Anterior cingulate cortex (tissue), 58 donors: ENCODE data around the gene CAMKK1.
A peak's percentile ranks its signal among the peaks of the same experiment; 100 is the strongest.

ENCODE experiments used
- DNase-seq, 58 donors: peaks; one replicate each; lab custom pipeline; 2025; lab: John Stamatoyannopoulos, UW

Gene CAMKK1

DNA sequence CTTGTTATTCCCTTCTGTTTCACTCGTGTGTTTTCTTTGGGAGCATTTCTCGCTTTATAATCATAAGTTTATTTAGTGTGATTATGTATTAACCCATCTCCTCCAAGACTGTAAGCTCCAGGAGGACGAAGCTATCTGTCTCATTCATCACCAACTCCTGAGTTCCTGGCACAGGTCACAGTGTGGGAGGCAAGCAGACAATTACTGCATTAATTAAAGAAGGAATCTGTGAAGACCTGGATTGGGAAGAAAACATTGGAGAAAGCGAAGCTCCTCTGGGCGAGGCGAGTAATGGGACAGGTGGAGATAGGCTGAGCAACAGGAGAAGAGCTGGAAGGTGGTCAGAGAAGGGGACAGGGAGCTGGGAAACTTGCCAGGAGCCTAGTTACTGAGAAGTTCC lies 7.8 kb upstream of the CAMKK1 start:
- no peak for DNase-seq

DNA sequence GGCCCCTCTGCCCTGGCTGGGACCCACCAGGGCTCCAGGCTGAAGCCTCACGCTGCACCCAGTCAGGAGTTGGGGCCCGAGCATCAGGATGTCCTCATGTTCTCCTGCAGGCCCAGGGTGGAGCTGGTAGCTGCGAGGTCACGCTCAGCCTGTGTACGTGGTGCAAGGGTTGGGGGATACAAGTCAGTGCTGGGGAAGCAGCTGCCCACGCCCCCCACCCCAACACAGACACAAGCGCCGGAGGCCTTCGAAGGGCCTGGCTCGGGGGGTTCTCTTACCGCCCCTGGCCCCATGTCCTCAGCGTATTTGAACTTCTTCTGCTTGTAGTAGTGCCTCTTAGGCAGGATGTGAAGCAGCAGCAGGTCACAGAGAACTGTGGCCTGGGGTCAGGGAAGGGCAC lies 4.9 kb upstream of the CAMKK1 start:
- DNase-seq = no peak

DNA sequence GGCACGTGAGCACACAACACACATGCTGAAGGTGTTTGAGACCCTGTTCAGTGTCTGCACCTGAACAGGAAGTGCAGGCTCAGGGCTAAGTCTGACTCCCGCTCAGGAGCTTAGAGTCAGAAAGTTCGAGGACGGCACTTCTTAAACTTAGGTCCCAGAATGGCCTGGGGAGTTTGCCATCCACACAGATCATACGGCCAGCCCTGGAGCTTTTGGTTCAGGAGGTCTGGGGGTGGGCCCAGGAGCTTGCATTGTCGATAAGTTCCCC lies 4.0 kb upstream of the CAMKK1 start:
- no peak for DNase-seq

DNA sequence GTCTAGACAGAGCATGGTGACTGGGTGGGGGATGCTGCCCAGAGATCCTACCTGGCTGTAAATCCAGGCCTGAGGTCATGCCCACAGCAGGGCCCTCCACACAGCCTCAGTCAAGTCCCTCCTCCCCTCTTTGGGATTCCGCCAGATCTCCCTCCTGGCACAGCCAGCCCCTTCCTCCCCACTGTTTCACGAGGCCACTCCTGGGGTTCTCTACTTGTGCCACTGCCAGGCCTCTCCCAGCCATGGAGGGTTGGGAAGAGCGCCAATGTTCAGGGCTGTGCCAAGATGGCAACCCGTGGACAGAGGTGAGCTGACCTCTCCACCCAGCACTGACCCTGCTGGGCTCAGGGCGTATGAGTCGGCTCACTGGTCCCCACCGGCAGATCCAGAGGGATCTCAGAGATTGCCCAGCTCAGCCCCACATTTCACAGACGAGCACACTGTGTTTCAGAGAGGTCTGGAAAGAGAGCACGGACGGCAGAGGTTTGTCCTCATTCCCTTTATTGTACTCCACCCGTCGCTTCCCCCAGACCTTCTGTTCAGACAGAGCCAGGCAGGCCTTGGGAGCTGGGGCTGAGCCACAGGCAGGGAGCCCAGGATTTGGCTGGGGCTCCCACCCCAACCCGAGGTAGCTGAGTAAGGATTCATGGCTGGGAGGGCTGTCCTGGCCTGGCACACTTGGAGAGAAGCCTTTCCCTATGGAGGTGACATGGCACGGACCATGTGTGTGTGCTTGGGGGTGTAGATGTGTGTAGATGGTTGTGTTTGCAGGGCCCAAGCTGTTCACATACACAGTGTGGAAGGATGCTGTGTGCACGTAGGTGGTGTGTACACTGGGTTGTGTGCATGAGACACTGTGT lies 3.5 kb upstream of the CAMKK1 start:
- peak in 27 of 58 donors; percentile 11 to 46 (median 28) for DNase-seq

DNA sequence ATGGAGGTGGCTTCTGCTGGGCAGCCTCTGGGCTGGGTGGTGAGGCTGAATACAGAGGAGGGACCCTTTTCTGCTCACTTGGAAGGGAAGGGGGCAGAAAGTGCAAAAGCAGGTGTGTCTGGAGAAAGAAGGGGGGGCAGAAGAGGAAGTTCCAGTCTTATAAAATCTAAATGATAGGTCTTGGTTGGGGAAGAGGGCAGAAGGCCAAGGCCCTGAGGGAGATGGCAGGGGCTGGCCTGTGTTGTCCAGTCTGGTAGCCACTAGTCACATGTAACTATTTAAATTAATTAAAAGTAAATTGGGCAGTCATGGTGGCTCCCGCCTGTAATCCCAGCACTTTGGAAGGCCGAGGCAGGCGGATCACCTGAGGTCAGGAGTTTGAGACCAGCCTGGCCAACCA lies 2.5 kb upstream of the CAMKK1 start:
- no peak for DNase-seq

DNA sequence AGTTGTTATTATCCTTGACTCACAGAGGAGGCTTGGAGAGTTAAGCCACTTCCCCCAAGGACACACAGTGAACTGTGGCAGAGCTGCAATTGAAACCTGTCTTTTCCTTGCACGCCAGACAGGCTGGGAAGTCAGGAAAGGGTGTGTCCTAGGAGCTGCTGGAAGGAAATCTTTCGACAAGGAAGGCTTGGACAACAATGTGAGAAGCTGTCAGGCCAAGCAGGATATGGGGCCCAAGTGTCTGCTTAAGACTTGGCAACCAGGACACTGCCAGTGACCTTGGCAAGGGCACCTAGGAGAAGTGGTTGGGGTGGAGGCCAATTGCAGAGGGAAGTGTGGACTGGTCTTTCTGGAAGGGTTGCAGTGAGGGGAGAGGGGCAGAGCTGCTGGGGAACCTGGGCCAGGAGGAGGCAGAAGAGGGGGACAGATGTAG lies 2.1 kb upstream of the CAMKK1 start:
- DNase-seq = peak in 4 of 58 donors; percentile 16 to 32 (median 30)

DNA sequence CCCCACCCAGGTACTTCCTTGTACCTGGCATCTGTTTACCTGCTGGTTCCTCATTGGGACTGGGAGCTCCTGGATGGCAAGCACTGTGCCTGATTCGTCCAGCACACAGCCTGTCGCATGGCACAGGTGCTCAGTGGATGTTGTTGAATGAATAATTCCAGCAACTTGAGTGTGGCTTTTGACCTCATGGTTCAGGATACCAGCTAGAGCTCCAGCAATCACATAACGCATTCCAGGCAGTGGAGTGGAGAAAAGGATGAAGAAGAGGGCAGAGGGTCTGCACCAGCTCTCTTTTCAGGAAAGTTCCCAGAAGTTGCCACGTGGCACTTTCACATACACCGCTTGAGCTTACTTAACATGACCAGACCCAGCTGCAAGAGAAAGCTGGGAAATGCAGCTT lies 1.3 kb upstream of the CAMKK1 start:
- DNase-seq = no peak

DNA sequence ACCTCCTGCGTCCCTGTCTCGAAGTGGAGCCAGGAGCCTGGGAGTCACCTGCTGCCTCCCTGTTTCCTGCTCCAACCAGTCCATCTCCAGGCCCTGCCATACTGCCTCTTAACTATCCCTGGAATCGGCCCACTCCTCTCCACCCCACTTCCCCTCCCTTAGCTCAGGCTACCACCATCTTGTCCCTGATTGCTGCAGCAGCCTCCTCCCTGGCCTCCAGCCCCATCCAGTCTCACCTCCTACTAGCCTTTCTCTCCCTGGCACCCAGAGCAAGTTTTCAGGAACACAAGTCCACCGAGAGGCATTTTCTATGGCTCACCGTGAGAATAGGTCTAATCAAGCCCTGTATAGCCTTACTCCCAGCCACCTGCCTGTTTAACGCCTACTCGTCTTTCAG lies 865 bp upstream of the CAMKK1 start:
- no peak for DNase-seq

DNA sequence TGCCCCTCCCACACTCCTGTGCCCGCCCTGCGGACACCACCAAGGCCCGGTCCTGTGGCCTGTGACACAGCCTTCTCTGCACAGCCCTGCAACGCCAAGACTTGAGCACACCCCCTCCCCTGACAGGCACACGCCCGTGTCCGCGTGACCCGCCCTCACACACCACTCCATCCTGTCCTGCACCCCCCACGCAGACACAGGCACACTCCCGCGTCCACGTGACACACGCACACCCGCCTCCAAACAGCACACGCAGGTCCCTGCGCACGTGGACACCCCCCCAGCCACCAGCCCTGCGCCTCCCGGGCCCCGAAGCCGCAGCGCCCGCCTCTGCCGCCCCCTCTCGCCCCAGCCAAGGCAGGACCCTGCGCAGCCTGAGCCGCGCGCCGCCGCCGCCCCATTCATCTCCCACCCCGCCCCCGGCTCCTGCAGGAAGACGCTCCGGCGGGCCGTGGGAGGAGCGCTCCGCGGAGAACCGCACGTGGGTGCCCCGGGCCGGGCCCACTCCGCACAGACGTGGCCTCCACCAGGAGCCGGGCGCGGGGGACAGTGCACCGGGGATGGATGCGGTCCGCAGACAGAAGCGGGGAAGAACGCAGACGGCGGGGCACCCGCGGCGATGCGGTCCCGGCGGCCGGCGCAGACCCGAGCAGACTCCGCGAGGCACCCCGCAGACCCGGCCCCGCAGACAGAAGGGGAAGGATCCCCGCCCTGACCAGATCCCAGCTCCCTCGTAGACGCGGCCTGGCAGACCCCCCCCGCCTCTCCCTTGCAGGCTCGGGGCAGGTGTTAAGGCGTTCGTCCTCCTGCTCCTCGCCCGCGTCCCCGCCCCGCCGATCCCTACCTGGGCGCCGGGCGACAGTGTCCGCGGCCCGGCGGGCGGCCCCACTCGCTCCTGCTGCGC lies 506 bp downstream of the CAMKK1 start:
- peak in 52 of 58 donors; percentile 18 to 83 (median 53) for DNase-seq

DNA sequence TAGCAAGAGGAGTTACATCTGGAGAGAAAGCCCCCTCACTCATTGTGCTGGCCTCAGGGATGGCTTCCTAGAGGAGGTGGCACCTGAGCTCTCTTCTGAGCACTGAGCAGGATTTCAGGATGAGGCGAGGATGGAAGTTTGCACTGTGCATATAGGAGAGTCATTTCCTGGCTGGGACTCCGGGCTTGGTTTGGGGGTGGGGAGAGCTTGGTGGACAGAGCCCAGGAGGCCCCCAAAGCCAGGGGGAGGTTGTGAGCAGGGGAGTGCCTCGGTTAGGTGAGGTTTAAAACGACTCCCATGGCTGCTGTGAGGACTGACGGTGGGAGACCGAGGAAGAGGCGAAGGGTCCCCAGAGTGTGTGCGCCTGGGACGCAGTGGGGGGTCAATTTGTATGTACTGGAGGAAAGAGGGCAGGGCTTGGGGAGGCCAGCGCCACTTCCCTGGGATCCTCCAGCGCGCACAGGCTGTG lies 1.2 kb downstream of the CAMKK1 start:
- no peak for DNase-seq

DNA sequence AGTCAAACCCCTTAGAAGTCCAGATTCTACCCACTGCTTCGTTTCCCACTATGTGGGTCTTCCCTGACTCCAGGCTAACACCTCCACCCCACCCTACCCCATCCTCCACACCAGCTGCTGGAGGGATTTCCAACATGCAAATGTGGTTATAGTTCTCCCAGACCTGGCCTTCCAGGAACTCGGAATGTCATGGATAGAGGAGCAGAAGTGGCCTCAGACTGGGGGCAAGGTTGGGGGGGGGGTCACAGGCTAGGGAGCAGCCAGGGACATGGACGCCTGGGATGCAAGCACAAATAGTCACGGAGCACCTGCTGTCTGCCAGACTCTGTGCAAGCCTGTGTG lies 2.0 kb downstream of the CAMKK1 start:
- DNase-seq = peak in 3 of 58 donors; percentile 10 to 67 (median 56)

DNA sequence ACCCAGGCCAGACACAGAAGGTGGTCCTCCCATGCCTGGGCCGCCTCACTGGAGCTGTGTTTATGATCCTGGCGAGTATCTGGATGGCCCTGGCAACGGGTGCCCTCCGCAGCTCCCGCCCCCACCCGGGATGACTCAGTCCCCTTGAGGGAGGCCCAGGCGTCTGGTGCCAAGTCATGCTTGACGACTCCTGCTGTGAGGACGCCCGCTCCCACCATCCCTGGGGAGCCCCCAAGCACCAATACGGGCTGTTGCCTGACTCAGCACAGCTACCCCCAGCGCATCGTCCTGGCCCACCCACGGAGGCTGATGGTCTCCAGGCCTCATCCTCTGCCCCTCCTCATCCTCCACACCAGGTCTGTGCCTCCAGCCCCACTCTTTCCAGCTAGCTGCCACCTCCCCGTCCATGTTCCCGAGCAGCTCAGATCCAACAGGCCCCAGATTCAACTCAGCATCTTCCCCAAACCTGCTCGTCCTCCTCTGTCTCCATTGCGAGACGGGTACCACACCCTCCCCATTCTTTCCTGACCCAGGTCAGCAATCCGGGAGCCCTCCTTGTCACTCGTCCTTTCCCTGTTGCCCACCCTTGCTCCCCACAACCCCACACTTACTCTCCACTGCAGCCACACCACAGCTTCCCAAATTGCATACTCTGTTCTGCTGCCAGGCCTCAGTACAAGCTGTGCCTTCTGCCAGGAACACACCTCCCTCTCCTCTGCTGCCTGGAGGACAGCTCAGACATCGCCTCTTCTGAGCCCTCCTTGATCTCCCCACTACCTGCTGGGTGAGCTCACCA lies 2.6 kb downstream of the CAMKK1 start:
- peak in 36 of 58 donors; percentile 17 to 65 (median 40) for DNase-seq

DNA sequence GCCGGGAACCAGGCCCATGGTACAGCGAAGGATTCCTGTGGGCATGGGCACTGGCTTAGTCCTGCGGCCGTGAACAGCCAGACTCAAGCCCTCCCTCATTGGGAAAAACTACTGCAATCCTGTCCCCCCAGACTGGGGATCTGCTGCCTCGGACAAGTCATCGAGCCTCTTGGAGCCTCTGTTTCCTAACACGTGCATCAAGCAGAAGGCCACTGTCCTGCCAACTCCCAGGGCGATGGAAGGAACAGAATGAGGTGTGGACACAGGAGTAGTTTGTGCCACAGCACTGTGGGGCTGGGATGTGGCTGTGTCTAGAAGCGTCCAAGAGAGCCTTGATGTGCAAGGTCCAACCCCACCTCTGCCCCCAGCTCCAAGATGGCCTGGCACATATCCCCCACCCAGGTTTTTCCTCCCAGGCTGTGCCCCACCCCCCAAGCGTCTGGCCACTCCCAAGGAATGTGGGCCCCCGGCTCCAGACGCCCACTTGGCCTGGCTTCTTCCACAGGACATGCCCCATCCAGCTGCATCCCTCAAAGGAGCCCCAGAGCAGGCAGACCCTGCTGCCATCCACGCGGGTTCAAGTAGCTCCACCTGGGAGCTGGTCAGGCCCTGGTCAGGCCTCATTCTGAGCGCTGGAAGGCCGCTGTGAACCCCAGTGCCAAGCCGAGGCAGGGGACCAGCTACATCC lies 3.4 kb downstream of the CAMKK1 start:
- DNase-seq = no peak

DNA sequence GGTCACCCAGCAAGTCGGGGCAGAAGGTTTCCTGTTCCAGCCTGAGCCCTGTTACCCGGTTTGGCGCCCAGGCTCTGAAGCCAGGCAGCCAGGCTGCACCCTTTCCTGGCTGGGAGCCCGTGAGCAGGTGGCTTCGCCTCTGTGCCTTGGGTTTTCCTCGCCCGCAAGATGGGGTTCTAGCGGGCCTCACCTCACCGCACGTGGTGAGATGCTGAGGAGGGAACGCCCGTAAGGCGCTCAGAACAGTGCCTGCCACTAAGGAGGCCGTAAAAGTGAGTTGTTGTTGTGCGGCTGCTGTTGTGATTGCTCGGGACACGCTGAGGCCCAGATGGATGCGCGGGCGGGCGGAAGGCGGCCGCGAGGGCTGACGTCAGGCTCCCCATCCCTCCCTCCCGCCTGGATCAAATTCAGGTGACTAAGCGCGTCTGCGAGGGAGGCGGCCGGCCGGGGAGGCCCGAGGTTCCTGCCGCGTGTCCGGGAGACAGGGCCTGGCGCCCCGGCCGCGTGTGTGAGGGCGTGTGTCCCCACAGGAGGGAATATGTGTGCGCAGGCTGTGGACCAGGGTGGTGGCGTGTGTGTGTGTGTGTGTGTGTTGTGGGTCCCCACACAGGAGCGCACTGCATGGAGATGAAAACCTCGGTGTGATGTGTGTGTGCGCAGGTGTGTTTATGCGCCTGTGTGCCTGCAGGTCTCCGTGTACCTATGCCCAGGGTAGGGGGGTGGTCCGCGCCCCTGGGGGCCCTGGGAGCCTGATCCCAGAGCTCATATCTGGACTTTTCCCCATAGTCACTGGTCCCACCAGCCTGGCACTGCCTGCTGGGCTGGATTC lies 4.3 kb downstream of the CAMKK1 start:
- peak in 46 of 58 donors; percentile 10 to 85 (median 50) for DNase-seq

DNA sequence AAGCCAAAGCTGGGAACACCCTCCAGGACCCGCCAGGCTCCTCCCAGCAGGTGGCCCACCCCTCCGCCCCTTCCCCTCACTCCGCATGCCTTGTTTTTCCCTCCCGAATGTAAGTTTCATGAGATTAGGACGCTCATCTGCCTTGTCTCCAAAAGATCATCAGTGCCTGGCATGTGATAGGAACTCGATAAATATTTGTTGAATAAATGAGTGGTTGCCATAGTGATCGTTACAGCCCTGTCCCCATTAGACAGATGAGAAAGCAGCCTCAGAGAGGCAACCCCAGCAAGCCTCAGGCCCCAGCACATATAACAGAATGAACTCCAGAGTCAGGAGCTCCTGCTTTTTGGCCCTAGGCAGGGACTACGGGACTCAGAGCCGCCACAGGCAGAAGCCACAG lies 5.0 kb downstream of the CAMKK1 start:
- DNase-seq = no peak

DNA sequence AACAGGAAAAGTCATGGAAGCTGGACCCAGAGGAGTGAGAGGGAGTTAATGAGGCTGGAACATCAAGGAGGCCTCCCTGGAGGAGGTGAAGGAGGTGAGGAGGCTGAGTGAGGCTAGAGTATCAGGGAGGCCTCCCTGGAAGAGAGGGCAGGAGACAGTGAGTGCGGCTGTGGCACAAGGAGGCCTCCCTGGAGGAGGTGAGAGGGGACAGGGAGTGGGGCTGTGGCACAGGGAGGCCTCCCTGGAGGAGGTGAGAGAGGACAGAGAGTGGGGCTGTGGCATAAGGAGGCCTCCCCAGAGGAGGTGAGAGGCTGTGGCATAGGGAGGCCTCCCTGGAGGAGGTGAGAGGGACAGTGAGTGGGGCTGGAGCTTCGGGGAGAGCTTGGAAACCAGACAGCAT lies 5.5 kb downstream of the CAMKK1 start:
- DNase-seq = no peak

DNA sequence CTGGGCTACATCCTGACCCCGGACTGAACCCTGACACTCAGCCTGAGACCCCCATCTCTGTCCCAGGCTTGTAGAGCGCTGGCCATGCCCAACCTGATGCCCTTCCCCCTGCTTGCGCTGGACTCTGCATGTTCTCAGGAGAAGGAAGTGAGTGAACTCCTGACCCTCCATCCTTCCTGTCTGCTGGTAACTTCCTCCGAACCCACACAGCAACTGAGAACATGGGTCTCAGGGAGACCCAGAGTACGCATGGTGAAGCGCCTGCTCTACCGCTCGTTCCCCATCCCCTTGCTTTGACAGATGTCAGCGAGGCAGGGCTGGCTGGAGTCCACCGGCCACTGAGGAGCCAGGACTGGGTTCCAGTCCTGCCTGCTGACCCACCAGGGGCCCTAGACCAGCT lies 6.1 kb downstream of the CAMKK1 start:
- DNase-seq = peak in 14 of 58 donors; percentile 7 to 53 (median 20)

DNA sequence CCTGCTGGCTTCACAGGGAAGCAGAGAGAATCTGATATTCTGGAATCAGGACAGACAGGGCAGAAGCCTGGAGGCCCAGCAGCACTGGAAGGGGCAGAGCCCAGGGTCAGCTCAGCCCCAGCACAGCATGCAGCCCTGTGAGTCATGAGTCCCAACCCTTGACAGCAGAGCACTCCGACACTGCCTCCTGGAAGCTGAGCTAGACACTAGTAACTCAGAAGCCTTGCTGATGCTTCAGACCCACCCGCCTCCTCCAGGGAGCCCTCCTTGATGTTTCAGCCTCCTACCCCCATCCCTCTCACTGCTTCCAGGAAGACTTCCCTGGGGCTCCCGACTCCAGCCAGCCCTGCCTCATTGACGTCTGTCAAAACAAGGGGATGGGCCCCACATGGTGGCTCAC lies 6.9 kb downstream of the CAMKK1 start:
- no peak for DNase-seq

DNA sequence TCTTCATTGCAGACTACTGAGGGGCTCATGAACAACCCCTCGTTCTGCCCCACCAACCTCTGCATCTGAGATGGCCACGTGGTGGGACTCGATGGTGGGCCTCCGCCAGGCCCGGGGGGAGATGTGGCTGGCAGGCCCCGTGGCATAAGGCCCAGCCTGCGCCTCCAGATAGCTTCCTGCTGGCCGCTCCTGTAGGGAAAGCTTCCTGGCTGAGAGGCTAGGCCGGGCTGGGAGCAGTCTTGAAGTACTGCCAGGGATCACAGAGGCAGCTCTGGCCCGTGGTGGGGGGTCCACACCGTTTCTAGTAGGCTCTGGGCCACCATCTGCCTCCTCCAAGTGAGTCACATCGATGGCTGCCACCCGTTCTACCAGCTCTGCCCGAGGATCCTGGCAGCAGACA lies 7.6 kb downstream of the CAMKK1 start:
- DNase-seq = no peak
